M059J (cell line): ENCODE results near the gene ID4. TPM values are rescaled to one million over a fixed set of nuclear protein-coding genes. Genes with fewer than 3 reads are reported as not detected.
A peak's percentile ranks its signal among the peaks of the same experiment; 100 is the strongest.

Source experiments
- DNase-seq: peaks from one replicate; pipeline ENCODE4 v3.0.0-alpha.2; 2012; ENCODE audit warnings: low read depth
- total RNA-seq: library from RNA; depleted of rRNA; stranded (reverse); fragments of >200 nt; shearing (Covaris generic); gene quantifications from 2 replicates; pipeline ENCODE4 v1.2.3, GENCODE V29; 2014

The ID4 gene
- total RNA-seq, 1 experiment from 2014 or later, result 8.5 TPM

GRCh38 chr6:19857139-19857538 is 20.0 kb downstream of the ID4 start:
- DNase-seq, result no peak

- no peak for DNase-seq
Measured at GRCh38 chr6:19857703-19858102, 20.5 kb downstream of the ID4 start.

GRCh38 chr6:19860235-19860877 is 23.2 kb downstream of the ID4 start:
- DNase-seq, result no peak

GRCh38 chr6:19864285-19864684 is 27.1 kb downstream of the ID4 start:
- no peak for DNase-seq

GRCh38 chr6:19865178-19865577 is 28.0 kb downstream of the ID4 start:
- no peak for DNase-seq

- no peak for DNase-seq
Measured at GRCh38 chr6:19866173-19866984, 29.2 kb downstream of the ID4 start.

- DNase-seq, result peak; percentile 95
Measured at GRCh38 chr6:19866985-19867627, 29.9 kb downstream of the ID4 start.

- DNase-seq, result peak; percentile 15
Measured at GRCh38 chr6:19869464-19869863, 32.3 kb downstream of the ID4 start.

- no peak for DNase-seq
Measured at GRCh38 chr6:19870322-19870721, 33.2 kb downstream of the ID4 start.

GRCh38 chr6:19873031-19873430 is 35.9 kb downstream of the ID4 start:
- DNase-seq, result peak; percentile 30

GRCh38 chr6:19876672-19877071 is 39.5 kb downstream of the ID4 start:
- no peak for DNase-seq

GRCh38 chr6:19879663-19880062 is 42.5 kb downstream of the ID4 start:
- DNase-seq, result peak; percentile 20

GRCh38 chr6:19880066-19880465 is 42.9 kb downstream of the ID4 start:
- DNase-seq, result no peak

- DNase-seq, result no peak
Measured at GRCh38 chr6:19891451-19891850, 54.3 kb downstream of the ID4 start.
